HEK293 (cell line): ENCODE data around the gene ACSS2.

Experiments used
- CTCF ChIA-PET: fragments of 350-600 bp; formaldehyde crosslinking; extraction: SDS; loops from one replicate; lab custom pipeline; 2021; ENCODE audit warnings: antibody characterized with exemption; lab: Yijun Ruan, JAX
- POLR2A ChIA-PET: fragments of 300-600 bp; formaldehyde crosslinking; extraction: SDS; loops from one replicate; lab custom pipeline; 2020; ENCODE audit warnings: antibody characterized with exemption, inconsistent platforms; lab: Yijun Ruan, JAX
- H3K27ac ChIP-seq: fragments of 200-500 bp; sonication (Bioruptor generic); 2 replicates; pipeline ENCODE4 v1.5.1; 2014; ENCODE audit warnings: low read depth, low read length, control low read depth, inconsistent platforms; ENCODE audit errors: extremely low read depth
- H3K36me3 ChIP-seq, 2 experiments: fragments of 200-500 bp in 1 of 2; sonication (Bioruptor generic) in 1 of 2; 1 replicate in 1 of 2; 2 replicates in 1 of 2; pipeline ENCODE4 v1.5.1; 2014 to 2017; ENCODE audit warnings: inconsistent platforms in 2 of 2, low read length in 2 of 2; ENCODE audit not compliant: control insufficient read depth in 2 of 2, insufficient read depth in 1 of 2
- H3K4me1 ChIP-seq: fragments of 200-500 bp; sonication (Bioruptor generic); 2 replicates; pipeline ENCODE4 v1.5.1; 2014; ENCODE audit warnings: mild to moderate bottlenecking, low read length, inconsistent platforms; ENCODE audit not compliant: control insufficient read depth, insufficient read depth
- H3K4me3 ChIP-seq: 2 replicates; pipeline ENCODE4 v1.5.1; 2011; ENCODE audit warnings: low read depth, mild to moderate bottlenecking, control low read depth, low read length, moderate library complexity
- H3K9me3 ChIP-seq: fragments of 200-500 bp; sonication (Bioruptor generic); 2 replicates; pipeline ENCODE4 v1.5.1; 2014; ENCODE audit warnings: low read depth, low read length, inconsistent platforms; ENCODE audit not compliant: control insufficient read depth, insufficient read depth
- KLF16 ChIP-seq: fragments of 450-650 bp; formaldehyde crosslinking; IDR thresholded peaks from 2 replicates; pipeline ENCODE4 v1.5.1; 2017; ENCODE audit warnings: missing biosample characterization, missing genetic modification characterization
- MEIS1 ChIP-seq: sonication (generic); formaldehyde crosslinking; IDR thresholded peaks from 2 replicates; pipeline ENCODE4 v1.8.1; 2022; ENCODE audit warnings: missing genetic modification reagents, mild to moderate bottlenecking, borderline replicate concordance
- OSR2 ChIP-seq: fragments of 450-650 bp; formaldehyde crosslinking; IDR thresholded peaks from 2 replicates; pipeline ENCODE4 v1.5.1; 2016; ENCODE audit warnings: missing biosample characterization, missing genetic modification characterization
- PRDM1 ChIP-seq: fragments of 450-650 bp; formaldehyde crosslinking; IDR thresholded peaks from 2 replicates; pipeline ENCODE4; 2016; ENCODE audit warnings: missing biosample characterization, missing genetic modification characterization
- SCRT2 ChIP-seq: fragments of 450-650 bp; formaldehyde crosslinking; IDR thresholded peaks from 2 replicates; pipeline ENCODE4 v1.5.1; 2016; ENCODE audit warnings: missing biosample characterization, missing genetic modification characterization
- SP2 ChIP-seq: fragments of 450-650 bp; formaldehyde crosslinking; IDR thresholded peaks from 2 replicates; pipeline ENCODE4 v1.5.1; 2016; ENCODE audit warnings: missing biosample characterization, missing genetic modification characterization
- ZEB2 ChIP-seq: fragments of 450-650 bp; formaldehyde crosslinking; IDR thresholded peaks from 2 replicates; pipeline ENCODE4 v1.5.1; 2016; ENCODE audit warnings: missing biosample characterization, missing genetic modification characterization
- ZNF184 ChIP-seq: fragments of 450-650 bp; IDR thresholded peaks from 2 replicates; pipeline ENCODE4 v1.5.1; 2018; ENCODE audit warnings: missing biosample characterization, mild to moderate bottlenecking, missing genetic modification characterization
- ZNF19 ChIP-seq: fragments of 450-650 bp; formaldehyde crosslinking; IDR thresholded peaks from 2 replicates; pipeline ENCODE4; 2016; ENCODE audit warnings: missing biosample characterization, missing genetic modification characterization, low read depth
- ZNF23 ChIP-seq: fragments of 450-650 bp; formaldehyde crosslinking; IDR thresholded peaks from 2 replicates; pipeline ENCODE4 v1.5.1; 2016; ENCODE audit warnings: missing biosample characterization, missing genetic modification characterization, borderline replicate concordance
- ZNF404 ChIP-seq: fragments of 450-650 bp; formaldehyde crosslinking; IDR thresholded peaks from 2 replicates; pipeline ENCODE4 v1.5.1; 2017; ENCODE audit warnings: missing biosample characterization, missing genetic modification characterization
- ZNF423 ChIP-seq: fragments of 450-650 bp; formaldehyde crosslinking; IDR thresholded peaks from 2 replicates; pipeline ENCODE4 v1.5.1; 2016; ENCODE audit warnings: missing biosample characterization, missing genetic modification characterization
- ZNF560 ChIP-seq: fragments of 450-650 bp; formaldehyde crosslinking; IDR thresholded peaks from 2 replicates; pipeline ENCODE4 v1.5.1; 2017; ENCODE audit warnings: missing biosample characterization, missing genetic modification characterization, borderline replicate concordance
- ZNF624 ChIP-seq: fragments of 450-650 bp; formaldehyde crosslinking; IDR thresholded peaks from 2 replicates; pipeline ENCODE4 v1.5.1; 2017; ENCODE audit warnings: missing biosample characterization, missing genetic modification characterization
- ZNF785 ChIP-seq: fragments of 450-650 bp; formaldehyde crosslinking; IDR thresholded peaks from 2 replicates; pipeline ENCODE4 v1.5.1; 2016; ENCODE audit warnings: missing biosample characterization, missing genetic modification characterization
- ZSCAN23 ChIP-seq: fragments of 450-650 bp; formaldehyde crosslinking; IDR thresholded peaks from 2 replicates; pipeline ENCODE4 v1.5.1; 2016; ENCODE audit warnings: missing biosample characterization, missing genetic modification characterization
- ZSCAN30 ChIP-seq: fragments of 450-650 bp; IDR thresholded peaks from 2 replicates; pipeline ENCODE4 v1.5.1; 2018; ENCODE audit warnings: missing biosample characterization, mild to moderate bottlenecking, missing genetic modification characterization, moderate library complexity
- TF ChIP-seq, protein P1 (sequence below): fragments of 450-650 bp; formaldehyde crosslinking; IDR thresholded peaks from 2 replicates; pipeline ENCODE4 v1.5.1; 2017; ENCODE audit warnings: missing biosample characterization, missing genetic modification characterization
- TF ChIP-seq, protein P2 (sequence below): fragments of 450-650 bp; formaldehyde crosslinking; IDR thresholded peaks from 2 replicates; pipeline ENCODE4 v1.5.1; 2016; ENCODE audit warnings: missing biosample characterization, missing genetic modification characterization
- TF ChIP-seq, protein P3 (sequence below): fragments of 450-650 bp; formaldehyde crosslinking; IDR thresholded peaks from 2 replicates; pipeline ENCODE4 v1.5.1; 2016; ENCODE audit warnings: missing biosample characterization, missing genetic modification characterization
- TF ChIP-seq, protein P4 (sequence below): fragments of 450-650 bp; formaldehyde crosslinking; IDR thresholded peaks from 2 replicates; pipeline ENCODE4 v1.5.1; 2016; ENCODE audit warnings: missing biosample characterization, missing genetic modification characterization
- TF ChIP-seq, protein P5 (sequence below): fragments of 450-650 bp; formaldehyde crosslinking; IDR thresholded peaks from 2 replicates; pipeline ENCODE4 v1.5.1; 2016; ENCODE audit warnings: missing biosample characterization, missing genetic modification characterization, low read depth
- TF ChIP-seq, protein P6 (sequence below): fragments of 450-650 bp; formaldehyde crosslinking; IDR thresholded peaks from 2 replicates; pipeline ENCODE4 v1.5.1; 2017; ENCODE audit warnings: missing biosample characterization, mild to moderate bottlenecking, missing genetic modification characterization, moderate library complexity

ACSS2 gene

DNA sequence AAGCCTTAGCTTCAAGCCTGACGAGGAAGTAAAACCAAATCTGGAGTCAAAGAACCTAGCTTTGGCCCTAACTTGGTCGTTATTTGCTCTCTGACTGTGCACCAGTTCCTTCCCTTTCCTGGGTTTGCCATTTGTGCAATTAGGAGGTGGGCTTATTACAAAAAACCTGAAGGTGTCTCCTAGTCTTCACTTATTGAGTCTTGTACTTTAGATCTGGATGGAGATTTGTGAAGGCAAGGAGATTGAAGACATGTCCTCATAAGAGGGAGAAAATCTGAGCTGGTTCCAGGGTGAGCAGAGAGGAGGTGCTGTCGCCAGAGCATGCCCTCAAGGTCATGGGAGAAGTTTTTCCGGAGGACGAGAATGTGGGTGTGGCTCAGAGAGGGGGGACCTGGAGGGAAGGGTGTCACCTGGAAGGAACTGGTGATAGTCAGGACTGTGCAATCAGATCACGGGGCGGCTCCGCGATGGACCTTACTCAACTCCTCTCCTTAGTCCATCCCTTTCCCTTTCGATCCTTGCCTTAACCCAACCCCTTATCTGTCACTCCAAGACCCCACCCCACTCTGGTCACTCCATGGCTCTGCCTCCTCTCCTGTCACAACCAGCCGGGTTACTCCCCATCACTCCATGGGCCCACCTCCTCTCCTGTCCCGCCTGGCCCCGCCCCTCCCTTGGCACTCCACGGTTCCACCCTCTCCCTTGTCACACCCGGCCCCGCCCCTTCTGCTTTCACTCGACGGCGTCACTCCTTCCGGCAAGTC is 588 bp upstream of the ACSS2 start (continued):
- no peak for TF ChIP-seq ZNF423
- TF ChIP-seq PRDM1 (tag by site-specific recombination) = peak; percentile 84
- peak; percentile 97 for TF ChIP-seq SP2
- no peak for TF ChIP-seq SCRT2 (tag by site-specific recombination)
- TF ChIP-seq, protein P1, sequence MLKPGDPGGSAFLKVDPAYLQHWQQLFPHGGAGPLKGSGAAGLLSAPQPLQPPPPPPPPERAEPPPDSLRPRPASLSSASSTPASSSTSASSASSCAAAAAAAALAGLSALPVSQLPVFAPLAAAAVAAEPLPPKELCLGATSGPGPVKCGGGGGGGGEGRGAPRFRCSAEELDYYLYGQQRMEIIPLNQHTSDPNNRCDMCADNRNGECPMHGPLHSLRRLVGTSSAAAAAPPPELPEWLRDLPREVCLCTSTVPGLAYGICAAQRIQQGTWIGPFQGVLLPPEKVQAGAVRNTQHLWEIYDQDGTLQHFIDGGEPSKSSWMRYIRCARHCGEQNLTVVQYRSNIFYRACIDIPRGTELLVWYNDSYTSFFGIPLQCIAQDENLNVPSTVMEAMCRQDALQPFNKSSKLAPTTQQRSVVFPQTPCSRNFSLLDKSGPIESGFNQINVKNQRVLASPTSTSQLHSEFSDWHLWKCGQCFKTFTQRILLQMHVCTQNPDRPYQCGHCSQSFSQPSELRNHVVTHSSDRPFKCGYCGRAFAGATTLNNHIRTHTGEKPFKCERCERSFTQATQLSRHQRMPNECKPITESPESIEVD (tag by site-specific recombination) = no peak
- no peak for TF ChIP-seq ZSCAN30 (tag by site-specific recombination)
- TF ChIP-seq ZSCAN23 (tag by site-specific recombination) = no peak
- no peak for TF ChIP-seq ZNF19 (tag by site-specific recombination)
- TF ChIP-seq, protein P2, sequence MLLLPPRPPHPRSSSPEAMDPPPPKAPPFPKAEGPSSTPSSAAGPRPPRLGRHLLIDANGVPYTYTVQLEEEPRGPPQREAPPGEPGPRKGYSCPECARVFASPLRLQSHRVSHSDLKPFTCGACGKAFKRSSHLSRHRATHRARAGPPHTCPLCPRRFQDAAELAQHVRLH = no peak
- no peak for TF ChIP-seq MEIS1 (CRISPR knock-in tag)
- TF ChIP-seq KLF16 = no peak
- no peak for TF ChIP-seq ZNF23 (tag by site-specific recombination)
- no peak for TF ChIP-seq ZNF624 (tag by site-specific recombination)
- TF ChIP-seq ZEB2 (tag by site-specific recombination) = 0 out of 2 replicates have a peak, but pooled peaks have one; percentile 6
- TF ChIP-seq, protein P3, sequence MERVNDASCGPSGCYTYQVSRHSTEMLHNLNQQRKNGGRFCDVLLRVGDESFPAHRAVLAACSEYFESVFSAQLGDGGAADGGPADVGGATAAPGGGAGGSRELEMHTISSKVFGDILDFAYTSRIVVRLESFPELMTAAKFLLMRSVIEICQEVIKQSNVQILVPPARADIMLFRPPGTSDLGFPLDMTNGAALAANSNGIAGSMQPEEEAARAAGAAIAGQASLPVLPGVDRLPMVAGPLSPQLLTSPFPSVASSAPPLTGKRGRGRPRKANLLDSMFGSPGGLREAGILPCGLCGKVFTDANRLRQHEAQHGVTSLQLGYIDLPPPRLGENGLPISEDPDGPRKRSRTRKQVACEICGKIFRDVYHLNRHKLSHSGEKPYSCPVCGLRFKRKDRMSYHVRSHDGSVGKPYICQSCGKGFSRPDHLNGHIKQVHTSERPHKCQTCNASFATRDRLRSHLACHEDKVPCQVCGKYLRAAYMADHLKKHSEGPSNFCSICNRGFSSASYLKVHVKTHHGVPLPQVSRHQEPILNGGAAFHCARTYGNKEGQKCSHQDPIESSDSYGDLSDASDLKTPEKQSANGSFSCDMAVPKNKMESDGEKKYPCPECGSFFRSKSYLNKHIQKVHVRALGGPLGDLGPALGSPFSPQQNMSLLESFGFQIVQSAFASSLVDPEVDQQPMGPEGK (tag by site-specific recombination) = peak; percentile 75; the same call in 1 of the 2 replicates
- TF ChIP-seq, protein P4, sequence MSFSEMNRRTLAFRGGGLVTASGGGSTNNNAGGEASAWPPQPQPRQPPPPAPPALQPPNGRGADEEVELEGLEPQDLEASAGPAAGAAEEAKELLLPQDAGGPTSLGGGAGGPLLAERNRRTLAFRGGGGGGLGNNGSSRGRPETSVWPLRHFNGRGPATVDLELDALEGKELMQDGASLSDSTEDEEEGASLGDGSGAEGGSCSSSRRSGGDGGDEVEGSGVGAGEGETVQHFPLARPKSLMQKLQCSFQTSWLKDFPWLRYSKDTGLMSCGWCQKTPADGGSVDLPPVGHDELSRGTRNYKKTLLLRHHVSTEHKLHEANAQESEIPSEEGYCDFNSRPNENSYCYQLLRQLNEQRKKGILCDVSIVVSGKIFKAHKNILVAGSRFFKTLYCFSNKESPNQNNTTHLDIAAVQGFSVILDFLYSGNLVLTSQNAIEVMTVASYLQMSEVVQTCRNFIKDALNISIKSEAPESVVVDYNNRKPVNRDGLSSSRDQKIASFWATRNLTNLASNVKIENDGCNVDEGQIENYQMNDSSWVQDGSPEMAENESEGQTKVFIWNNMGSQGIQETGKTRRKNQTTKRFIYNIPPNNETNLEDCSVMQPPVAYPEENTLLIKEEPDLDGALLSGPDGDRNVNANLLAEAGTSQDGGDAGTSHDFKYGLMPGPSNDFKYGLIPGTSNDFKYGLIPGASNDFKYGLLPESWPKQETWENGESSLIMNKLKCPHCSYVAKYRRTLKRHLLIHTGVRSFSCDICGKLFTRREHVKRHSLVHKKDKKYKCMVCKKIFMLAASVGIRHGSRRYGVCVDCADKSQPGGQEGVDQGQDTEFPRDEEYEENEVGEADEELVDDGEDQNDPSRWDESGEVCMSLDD = no peak
- TF ChIP-seq ZNF404 (tag by site-specific recombination) = no peak
- TF ChIP-seq ZNF785 (tag by site-specific recombination) = no peak

DNA sequence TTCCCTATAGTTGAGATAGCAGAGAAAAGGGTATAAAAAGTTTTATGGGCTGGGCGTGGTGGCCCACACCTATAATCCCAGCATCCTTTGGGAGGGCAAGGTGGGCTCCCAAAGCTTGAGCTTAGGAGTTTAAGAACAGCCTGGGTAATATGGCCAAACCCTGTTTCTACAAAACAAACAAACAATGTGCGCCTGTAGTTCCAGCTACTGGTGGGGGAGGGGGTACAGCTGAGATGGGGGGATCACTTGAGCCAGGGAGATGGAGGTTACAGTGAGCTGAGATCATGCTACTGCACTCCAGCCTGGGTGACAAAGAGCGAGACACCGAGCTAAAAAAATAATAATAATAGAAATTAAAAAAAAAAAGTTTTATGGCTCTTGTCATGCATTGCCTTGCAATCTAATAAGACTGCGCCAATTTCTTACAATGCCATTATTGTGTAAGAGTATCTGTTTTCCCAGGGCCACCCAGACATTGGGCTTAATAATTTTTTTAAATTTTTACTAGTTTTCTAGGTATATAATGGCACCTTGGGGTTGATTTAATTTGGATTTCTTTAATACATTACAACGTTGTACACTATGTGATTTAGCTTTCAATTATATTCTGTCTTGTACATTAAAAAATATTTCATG is 3.9 kb downstream of the ACSS2 start:
- H3K4me3 ChIP-seq = no peak overlapping the region
- ChIA-PET CTCF (interaction anchor here (0.5 to 0.7 kb wide), 4 partner anchors 33 to 210 kb away, joined by 3 to 4 read pairs (median 4); no protein-coding TSS in a partner anchor), POLR2A (interaction anchor here (0.7 kb wide), 1 partner anchor 15 kb away, joined by 8 read pairs; no protein-coding TSS in a partner anchor)
- peaks cover 3% of the 10 kb centered on the region; the same call in 1 of the 2 replicates for H3K4me1 ChIP-seq
- H3K36me3 ChIP-seq = peaks cover 4 to 25% of the 10 kb centered on the region in 2 experiments; a peak in 2 of 3 replicates
- no peak overlapping the region for H3K27ac ChIP-seq
- H3K9me3 ChIP-seq = no peaks in the 10 kb centered on the region
- TF ChIP-seq, protein P3 (tag by site-specific recombination) = 0 out of 2 replicates have a peak, but pooled peaks have one; percentile 29
- no peak for TF ChIP-seq ZNF184
- TF ChIP-seq, protein P5, sequence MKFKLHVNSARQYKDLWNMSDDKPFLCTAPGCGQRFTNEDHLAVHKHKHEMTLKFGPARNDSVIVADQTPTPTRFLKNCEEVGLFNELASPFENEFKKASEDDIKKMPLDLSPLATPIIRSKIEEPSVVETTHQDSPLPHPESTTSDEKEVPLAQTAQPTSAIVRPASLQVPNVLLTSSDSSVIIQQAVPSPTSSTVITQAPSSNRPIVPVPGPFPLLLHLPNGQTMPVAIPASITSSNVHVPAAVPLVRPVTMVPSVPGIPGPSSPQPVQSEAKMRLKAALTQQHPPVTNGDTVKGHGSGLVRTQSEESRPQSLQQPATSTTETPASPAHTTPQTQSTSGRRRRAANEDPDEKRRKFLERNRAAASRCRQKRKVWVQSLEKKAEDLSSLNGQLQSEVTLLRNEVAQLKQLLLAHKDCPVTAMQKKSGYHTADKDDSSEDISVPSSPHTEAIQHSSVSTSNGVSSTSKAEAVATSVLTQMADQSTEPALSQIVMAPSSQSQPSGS (tag by site-specific recombination) = no peak
- no peak for TF ChIP-seq ZNF560 (tag by site-specific recombination)
- TF ChIP-seq, protein P6, sequence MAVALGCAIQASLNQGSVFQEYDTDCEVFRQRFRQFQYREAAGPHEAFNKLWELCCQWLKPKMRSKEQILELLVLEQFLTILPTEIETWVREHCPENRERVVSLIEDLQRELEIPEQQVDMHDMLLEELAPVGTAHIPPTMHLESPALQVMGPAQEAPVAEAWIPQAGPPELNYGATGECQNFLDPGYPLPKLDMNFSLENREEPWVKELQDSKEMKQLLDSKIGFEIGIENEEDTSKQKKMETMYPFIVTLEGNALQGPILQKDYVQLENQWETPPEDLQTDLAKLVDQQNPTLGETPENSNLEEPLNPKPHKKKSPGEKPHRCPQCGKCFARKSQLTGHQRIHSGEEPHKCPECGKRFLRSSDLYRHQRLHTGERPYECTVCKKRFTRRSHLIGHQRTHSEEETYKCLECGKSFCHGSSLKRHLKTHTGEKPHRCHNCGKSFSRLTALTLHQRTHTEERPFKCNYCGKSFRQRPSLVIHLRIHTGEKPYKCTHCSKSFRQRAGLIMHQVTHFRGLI (tag by site-specific recombination) = peak; percentile 14; the same call in 1 of the 2 replicates
- TF ChIP-seq OSR2 (tag by site-specific recombination) = 0 out of 2 replicates have a peak, but pooled peaks have one; percentile 14
